NCI-H524 treated with DMSO at 0.1 percent for 48 hours (cell line): Measurements from ENCODE around the gene KHK.

Experiments used
- DNase-seq: peaks from one replicate; lab custom pipeline; 2025; lab: John Stamatoyannopoulos, UW

Gene KHK

DNA sequence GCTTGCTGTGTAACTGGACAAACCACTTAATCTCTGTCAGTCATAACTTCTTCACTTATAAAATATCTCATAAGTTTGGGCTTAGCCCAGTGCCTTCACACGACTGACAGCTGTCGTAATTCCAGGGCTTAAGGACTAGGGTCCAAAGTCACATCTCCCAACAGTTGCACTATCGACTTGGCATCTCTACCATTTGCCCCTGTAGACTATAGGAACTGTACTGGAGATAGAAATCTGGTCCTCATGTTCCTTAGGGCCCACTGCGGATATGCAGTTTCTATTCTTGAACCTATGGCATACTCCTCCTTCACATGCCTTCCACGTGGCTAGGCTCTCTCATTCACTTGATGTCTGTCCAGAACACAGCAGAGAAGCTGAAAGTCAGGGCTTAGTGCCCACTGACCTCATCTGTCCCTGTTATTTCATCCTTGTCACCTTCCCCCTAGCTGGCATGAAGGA lies 39.7 kb downstream of the KHK start:
- no peak for DNase-seq

- DNase-seq, result no peak
Measured at GRCh38 chr2:27127883-27128667, 41.5 kb downstream of the KHK start.

- no peak for DNase-seq
Measured at GRCh38 chr2:27128668-27129571, 42.3 kb downstream of the KHK start.

GRCh38 chr2:27130396-27130795 lies 43.8 kb downstream of the KHK start:
- no peak for DNase-seq

DNA sequence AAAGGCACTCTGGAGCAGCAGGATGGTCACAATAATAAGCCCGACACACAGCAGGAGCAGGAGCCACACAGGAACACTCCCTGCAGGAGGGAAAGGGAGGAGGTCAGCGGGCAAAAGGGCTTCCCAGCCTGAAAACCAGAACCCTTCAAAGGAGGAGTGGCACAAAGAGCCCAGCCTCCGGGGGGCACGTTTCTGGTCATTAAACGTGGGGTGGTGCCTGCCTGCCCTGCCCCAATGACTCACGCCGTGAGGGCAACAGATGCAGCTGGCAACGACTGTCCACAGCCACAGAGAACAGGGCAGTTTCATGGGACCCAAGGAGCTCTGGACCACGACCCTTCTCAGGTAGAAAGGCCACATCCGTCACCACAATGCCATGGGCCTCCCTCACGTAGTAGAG lies 44.9 kb downstream of the KHK start:
- no peak for DNase-seq

DNA sequence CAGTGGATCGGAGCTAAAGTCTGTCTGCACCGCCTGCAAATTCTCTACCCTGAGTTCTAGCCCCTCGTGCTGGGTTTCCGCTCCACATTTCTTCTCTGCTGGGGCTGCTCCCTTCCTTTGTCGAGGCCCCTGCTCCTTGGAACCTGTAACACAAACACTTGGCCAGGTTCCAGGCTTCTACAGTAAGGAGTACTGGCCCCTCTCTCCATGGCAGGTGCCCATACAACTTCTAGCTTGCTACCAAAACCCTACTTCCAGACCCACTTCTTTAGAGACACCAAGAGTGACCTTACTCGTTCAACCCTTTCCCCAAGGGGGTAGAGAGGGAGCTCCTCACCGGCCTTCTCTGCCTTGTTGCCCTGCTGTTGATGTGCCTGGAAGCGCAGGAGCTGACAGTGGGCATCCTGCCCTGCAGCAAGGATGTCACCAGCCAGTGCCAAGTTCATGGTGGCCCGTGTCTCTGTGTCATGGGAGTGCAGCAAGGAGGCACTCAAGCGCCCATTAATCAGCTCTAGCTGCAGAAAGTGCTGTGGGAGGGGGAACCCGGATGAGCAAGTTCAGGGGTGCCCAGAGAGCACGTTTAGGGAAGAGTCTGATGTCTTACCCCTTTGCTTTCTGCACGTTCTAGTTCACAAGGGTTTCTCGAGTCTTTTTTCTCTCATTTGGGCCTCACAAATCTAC lies 46.8 kb downstream of the KHK start:
- no peak for DNase-seq

DNA sequence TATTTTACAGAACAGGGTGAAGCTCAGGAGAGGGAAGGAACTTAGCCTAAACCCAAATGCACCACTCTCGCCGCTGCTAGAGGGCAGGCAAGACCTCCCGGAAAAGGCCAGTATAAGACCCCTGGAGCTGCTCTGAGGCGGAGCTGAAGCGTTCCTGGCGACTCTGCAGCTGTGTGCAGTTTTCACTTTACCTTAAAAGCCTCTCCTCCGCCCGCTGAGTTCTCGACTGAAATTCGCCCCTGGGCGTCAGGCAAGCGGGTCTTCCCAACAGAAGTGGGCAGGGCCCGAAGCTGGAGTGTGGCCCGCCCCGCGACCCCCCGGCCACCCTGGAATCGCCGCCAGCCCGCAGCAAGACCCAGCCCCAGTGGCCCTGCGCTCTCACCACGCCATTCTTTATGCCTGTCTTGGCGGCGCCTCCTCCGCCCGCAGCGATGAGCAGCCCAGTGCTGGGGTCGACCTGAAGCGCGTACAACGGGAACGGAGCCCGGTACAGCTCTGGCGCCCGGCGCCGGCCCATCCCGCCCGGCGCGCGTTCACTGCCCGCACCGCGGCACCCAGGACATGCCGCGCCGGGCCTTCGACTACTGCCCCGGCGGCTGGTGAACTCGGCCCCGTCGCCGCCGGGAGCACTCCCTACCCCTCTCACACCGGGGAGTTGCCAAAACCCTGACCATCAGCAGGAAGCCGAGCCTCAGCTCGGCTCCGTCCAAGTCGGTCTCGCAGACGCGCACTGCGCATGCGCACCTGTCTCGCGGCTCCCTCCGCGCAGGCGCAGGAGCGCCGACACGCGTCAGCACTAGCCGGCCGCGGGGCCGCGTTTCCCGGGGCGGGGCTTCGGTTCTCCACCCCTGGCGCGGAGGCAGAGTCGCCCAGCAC lies 47.6 kb downstream of the KHK start, which contains the start of gene PREB:
PREB (minus strand) TSS at position 732 of the 876 bp plus-strand sequence; CDS start at position 517, 215 bp downstream.
- peak; percentile 45 for DNase-seq

DNA sequence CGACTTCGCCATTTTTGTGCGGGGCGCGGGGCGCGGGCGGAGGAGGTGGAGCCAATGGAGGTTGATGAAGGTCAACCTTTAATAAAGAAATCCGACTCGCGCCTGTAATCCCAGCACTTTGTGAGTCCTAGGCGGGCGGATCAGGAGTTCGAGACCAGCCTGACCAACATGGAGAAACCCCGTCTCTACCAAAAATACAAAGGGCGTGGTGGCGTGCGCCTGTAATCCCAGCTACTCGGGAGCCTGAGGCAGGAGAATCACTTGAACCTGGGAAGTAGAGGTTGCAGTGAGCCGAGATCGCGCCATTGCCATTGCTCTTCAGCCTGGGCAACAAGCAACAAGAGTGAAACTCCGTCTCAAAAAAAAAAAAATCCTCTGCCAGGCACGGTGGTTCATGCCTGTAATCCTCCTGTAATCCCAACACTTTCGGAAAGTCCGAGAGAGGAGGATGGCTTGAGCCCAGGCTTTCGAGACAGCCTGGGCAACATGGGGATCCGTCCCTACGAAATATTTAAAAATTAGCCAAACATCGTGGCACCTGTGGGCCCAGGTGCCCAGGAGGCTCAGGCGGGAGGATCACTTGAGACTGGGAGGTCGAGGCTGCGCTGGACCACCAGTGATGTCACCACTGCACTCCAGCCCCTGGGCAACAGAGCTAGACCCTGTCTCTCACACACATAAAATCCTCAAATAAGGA lies 48.4 kb downstream of the KHK start:
- no peak for DNase-seq

GRCh38 chr2:27135478-27135955 lies 48.9 kb downstream of the KHK start:
- no peak for DNase-seq

- no peak for DNase-seq
Measured at GRCh38 chr2:27136751-27137150, 50.2 kb downstream of the KHK start.

DNA sequence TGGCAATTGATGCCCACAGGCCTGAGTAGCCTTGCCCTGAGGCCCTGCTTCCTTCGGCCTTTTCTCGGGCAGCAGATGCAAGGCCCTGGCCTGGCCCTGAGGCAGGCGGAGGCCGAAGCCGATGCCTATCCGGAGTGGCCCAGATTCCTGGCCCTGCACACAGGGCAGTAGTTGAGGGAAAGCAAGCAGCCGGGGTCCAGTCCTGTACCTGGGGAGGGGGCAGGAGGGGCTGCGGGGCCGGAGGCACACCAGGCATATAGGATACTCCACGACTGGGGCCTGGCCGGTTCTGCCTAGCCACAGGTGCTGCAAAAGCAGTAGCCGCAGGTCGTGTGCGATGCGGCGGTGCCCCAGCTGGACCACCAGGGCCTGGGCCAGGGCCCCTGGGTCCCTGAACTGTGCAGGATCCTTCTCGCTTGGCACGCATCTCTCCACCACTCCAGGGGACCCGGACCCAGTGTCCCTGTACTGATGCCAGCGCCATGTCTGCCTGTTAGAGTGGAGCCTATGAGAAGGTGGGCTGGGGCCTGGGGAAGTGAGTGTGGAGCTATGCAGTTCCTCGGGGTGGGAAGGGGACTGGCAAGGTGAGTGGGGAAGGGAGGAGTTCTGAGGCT lies 50.9 kb downstream of the KHK start:
- no peak for DNase-seq

- no peak for DNase-seq
Measured at GRCh38 chr2:27138111-27138510, 51.5 kb downstream of the KHK start.

- no peak for DNase-seq
Measured at GRCh38 chr2:27139310-27139709, 52.7 kb downstream of the KHK start, which contains the start of gene PRR30. Gene PRR30 (minus strand): TSS chr2:27139410. CDS start chr2:27138329, 1,081 bp downstream.

- no peak for DNase-seq
Measured at GRCh38 chr2:27143285-27143684, 56.7 kb downstream of the KHK start.

GRCh38 chr2:27145682-27146081 lies 59.1 kb downstream of the KHK start:
- no peak for DNase-seq

DNA sequence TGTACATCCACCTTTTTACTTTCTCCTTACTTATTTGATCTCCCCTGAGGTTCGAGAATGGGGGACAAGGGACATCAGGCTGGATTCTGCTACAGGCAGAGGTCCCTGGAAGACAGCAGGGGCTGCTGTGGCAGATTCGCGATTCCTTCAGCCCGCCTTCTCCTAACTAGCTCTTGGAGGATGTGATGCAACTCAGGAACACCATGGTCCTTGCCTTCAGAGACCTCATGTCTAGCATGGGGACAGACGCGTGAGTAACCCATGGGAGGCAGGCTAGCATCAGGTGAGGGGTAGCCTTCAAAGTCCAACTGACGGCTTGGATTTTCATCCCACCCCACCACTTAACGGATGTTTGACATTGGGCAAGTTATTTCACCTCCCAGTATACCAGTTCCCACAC lies 61.4 kb downstream of the KHK start:
- DNase-seq, result no peak

GRCh38 chr2:27148801-27149439 lies 62.3 kb downstream of the KHK start, which contains the start of gene TCF23:
Gene TCF23 (plus strand): TSS chr2:27149004. CDS start chr2:27149134, 130 bp downstream.
- no peak for DNase-seq

DNA sequence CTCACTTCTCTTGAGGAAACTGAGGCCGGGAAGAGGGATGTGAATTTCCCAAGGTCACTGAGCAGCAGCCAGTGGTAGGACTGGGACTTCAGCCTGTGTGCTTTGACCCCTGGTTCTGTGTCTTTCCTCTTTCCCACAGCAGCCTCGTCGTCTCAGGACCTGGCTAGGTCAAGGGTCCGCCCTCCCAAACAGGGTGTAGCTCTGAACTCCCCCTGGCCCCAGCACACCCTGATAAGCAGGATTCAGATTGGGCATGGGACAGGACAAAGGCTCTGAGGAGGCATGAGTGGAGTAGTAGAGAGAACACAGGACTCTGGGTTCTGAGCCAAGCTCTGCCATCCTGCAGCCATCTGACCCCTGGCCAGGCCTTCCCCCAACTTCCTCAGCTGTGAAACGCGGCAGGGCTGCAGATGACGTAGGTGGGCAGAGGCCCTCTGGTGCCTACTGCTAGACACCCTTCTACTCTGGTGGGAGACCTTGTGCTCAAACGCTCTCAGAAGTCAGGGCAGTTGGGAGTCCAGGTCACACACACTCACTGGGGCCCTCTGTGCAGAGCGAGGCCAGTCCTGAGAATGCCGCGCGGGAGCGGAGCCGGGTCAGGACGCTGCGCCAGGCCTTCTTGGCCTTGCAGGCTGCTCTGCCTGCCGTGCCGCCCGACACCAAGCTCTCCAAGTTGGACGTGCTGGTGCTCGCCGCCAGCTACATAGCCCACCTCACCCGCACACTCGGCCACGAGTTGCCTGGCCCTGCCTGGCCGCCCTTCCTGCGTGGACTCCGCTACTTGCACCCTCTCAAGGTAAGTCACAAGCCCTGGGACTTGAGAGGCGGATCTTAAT lies 63.2 kb downstream of the KHK start:
- DNase-seq, result no peak
